ENCODE data around the gene ZMPSTE24.

ZMPSTE24 gene

GRCh38 chr1:40224040-40224439 lies 34.0 kb upstream of the ZMPSTE24 start:
- H3K36me3 ChIP-seq, result peaks cover 26% of the 10 kb centered on the region
- H3K9me3 ChIP-seq, result no peaks in the 10 kb centered on the region
- H3K27me3 ChIP-seq, result no peaks in the 10 kb centered on the region
- TF ChIP-seq CTCF (IDR thresholded peaks at IDR 0.05), result no peak
- H3K27ac ChIP-seq, result no peak overlapping the region
- H3K4me1 ChIP-seq (ENCODE audit: control insufficient read depth in 1 of 2, insufficient read depth in 1 of 2, low read depth in 1 of 2, low read length in 1 of 2), result no peaks in the 10 kb centered on the region
- H3K4me3 ChIP-seq (ENCODE audit: low read depth in 1 of 2, low read length in 1 of 2), result no peak overlapping the region

DNA sequence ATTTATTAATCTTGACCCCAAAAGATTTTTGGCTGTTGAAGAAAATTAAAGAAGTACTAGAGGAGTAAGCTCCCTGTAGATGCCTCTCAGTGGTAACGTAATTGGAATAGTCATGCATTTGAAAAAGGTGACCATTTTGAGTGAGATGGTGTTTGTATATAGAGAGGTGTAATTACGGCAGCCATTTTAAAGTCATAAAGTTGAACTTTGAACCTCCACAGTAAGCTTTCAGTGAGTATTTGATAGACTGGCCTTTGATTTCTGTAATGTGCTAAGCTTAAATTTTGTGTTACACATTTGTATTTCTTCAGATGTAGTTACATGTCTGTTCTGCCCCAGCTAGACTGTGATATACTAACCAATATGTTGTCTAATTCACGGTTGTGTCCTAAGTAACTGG lies 31.8 kb upstream of the ZMPSTE24 start:
- Histone ChIP-seq H3K4me3 (ENCODE audit: low read depth in 1 of 2, low read length in 1 of 2) (no peak overlapping the region), H3K36me3 (peaks cover 39% of the 10 kb centered on the region)

DNA sequence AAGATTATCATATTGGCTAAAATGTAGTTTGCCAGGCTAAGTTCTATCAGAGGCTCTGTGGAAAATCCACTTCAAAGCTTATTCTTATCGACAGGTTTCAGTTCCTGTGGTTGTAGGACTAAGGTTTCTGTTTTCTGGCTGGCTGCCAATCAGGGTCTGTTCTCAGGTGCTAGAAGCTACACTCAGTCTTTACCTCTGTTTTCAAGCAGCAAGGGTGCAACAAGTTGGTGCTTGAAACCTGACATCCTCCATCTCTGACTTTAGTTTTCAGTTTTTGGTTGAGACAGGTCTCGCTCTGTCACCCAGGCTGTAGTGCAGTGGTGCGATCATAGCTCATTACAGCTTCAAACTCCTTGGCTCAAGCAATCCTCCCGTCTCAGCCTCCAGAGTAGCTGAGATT lies 25.6 kb upstream of the ZMPSTE24 start:
- Histone ChIP-seq H3K9me3 (no peaks in the 10 kb centered on the region), H3K4me3 (ENCODE audit: low read depth in 1 of 2, low read length in 1 of 2) (no peak overlapping the region), H3K4me1 (ENCODE audit: control insufficient read depth in 1 of 2, insufficient read depth in 1 of 2, low read depth in 1 of 2, low read length in 1 of 2) (no peaks in the 10 kb centered on the region), H3K27me3 (no peaks in the 10 kb centered on the region), H3K27ac (no peak overlapping the region), H3K36me3 (peaks cover 77% of the 10 kb centered on the region)
- no peak for TF ChIP-seq CTCF (IDR thresholded peaks at IDR 0.05)

More for the DNA sequence above, 31.8 kb upstream of the ZMPSTE24 start:
- no peaks in the 10 kb centered on the region for H3K9me3 ChIP-seq
- no peak for TF ChIP-seq CTCF (IDR thresholded peaks at IDR 0.05)
- H3K27me3 ChIP-seq, result no peaks in the 10 kb centered on the region
- H3K27ac ChIP-seq, result no peak overlapping the region
- H3K4me1 ChIP-seq (ENCODE audit: control insufficient read depth in 1 of 2, insufficient read depth in 1 of 2, low read depth in 1 of 2, low read length in 1 of 2), result no peaks in the 10 kb centered on the region

GRCh38 chr1:40239626-40240025 lies 18.4 kb upstream of the ZMPSTE24 start:
- Histone ChIP-seq H3K9me3 (no peaks in the 10 kb centered on the region), H3K27ac (no peak overlapping the region)

GRCh38 chr1:40240390-40240789 lies 17.6 kb upstream of the ZMPSTE24 start:
- TF ChIP-seq CTCF (IDR thresholded peaks at IDR 0.05), result no peak
- no peak overlapping the region for H3K4me3 ChIP-seq (ENCODE audit: low read depth in 1 of 2, low read length in 1 of 2)
- H3K27ac ChIP-seq, result no peak overlapping the region
- H3K36me3 ChIP-seq, result peaks cover 46% of the 10 kb centered on the region
- H3K27me3 ChIP-seq, result no peaks in the 10 kb centered on the region
- H3K9me3 ChIP-seq, result no peaks in the 10 kb centered on the region
- no peaks in the 10 kb centered on the region for H3K4me1 ChIP-seq (ENCODE audit: control insufficient read depth in 1 of 2, insufficient read depth in 1 of 2, low read depth in 1 of 2, low read length in 1 of 2)

More at GRCh38 chr1:40239626-40240025, 18.4 kb upstream of the ZMPSTE24 start:
- no peak for TF ChIP-seq CTCF (IDR thresholded peaks at IDR 0.05)
- Histone ChIP-seq H3K4me3 (ENCODE audit: low read depth in 1 of 2, low read length in 1 of 2) (no peak overlapping the region), H3K36me3 (peaks cover 51% of the 10 kb centered on the region), H3K27me3 (no peaks in the 10 kb centered on the region), H3K4me1 (ENCODE audit: control insufficient read depth in 1 of 2, insufficient read depth in 1 of 2, low read depth in 1 of 2, low read length in 1 of 2) (no peaks in the 10 kb centered on the region)

DNA sequence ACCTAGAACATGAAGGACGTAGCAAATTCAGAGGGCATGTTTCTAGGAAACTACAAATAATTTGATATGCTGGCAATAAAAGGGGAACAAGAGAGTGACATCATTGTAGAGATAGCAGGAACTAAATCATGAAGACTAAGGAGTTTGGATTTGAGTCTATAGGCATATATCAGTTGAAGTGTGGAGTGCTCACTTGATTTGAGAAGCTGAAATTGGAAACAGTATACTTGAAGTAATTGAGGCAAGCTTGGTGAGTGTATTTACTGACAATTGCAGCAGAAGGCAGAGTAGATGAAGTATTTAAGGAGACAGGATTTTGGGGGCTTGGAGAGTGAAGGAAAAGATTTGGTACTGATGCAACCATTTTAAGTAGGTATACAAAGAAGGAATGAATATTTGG lies 16.7 kb upstream of the ZMPSTE24 start:
- Histone ChIP-seq H3K9me3 (no peaks in the 10 kb centered on the region), H3K4me1 (ENCODE audit: control insufficient read depth in 1 of 2, insufficient read depth in 1 of 2, low read depth in 1 of 2, low read length in 1 of 2) (no peaks in the 10 kb centered on the region), H3K27ac (no peak overlapping the region), H3K4me3 (ENCODE audit: low read depth in 1 of 2, low read length in 1 of 2) (no peak overlapping the region), H3K27me3 (no peaks in the 10 kb centered on the region), H3K36me3 (peaks cover 36% of the 10 kb centered on the region)
- TF ChIP-seq CTCF (IDR thresholded peaks at IDR 0.05), result no peak

Measured in neutrophil (primary cell).